NCI-H345 (cell line): ENCODE measurements around the gene NAA38.

Source experiments
- DNase-seq: peaks from one replicate; lab custom pipeline; 2025; lab: John Stamatoyannopoulos, UW

NAA38 gene

DNA sequence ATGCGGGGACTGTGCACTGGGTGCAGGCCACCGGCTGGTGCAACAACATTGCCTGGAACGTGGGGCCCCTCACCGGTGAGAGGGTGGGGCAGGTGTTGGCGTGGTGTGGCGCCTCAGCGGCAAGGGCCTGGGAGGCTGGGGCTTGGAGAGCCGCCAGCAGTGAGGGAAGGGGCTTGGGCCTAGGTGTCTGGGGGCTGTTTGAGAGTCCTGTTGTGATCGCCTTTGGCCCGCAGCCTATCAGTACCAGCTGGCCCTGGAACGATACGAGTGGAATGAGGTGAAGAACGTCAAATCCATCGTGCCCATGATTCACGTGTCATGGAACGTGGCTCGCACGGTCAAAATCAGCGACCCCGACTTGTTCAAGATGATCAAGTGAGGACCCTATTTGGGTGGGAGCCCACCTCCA is 5.1 kb downstream of the NAA38 start:
- DNase-seq: no peak

DNA sequence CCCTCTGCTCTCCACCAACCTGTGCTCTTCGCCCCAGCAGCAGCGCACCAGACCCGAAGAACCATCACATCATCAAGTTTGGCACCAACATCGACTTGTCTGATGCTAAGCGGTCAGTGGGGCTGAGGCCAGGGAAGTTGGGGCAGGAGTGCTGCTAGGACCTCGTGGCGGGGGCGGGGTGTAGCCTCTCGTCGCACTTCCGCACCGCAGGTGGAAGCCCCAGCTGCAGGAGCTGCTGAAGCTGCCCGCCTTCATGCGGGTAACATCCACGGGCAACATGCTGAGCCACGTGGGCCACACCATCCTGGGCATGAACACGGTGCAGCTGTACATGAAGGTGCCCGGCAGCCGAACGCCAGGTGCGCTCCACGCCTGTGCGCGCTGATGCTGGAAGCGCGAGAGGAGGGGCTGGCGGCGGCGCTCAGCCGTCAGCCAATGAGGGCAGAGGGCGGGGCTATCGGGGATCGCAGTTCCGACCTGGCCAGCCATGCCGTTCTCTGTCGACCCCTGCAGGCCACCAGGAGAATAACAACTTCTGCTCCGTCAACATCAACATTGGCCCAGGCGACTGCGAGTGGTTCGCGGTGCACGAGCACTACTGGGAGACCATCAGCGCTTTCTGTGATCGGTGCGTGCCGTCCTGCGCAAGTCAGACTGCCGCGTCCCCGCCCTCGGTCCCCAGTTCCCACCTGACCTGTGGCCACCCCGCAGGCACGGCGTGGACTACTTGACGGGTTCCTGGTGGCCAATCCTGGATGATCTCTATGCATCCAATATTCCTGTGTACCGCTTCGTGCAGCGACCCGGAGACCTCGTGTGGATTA is 5.7 kb downstream of the NAA38 start:
- DNase-seq: peak; percentile 88

DNA sequence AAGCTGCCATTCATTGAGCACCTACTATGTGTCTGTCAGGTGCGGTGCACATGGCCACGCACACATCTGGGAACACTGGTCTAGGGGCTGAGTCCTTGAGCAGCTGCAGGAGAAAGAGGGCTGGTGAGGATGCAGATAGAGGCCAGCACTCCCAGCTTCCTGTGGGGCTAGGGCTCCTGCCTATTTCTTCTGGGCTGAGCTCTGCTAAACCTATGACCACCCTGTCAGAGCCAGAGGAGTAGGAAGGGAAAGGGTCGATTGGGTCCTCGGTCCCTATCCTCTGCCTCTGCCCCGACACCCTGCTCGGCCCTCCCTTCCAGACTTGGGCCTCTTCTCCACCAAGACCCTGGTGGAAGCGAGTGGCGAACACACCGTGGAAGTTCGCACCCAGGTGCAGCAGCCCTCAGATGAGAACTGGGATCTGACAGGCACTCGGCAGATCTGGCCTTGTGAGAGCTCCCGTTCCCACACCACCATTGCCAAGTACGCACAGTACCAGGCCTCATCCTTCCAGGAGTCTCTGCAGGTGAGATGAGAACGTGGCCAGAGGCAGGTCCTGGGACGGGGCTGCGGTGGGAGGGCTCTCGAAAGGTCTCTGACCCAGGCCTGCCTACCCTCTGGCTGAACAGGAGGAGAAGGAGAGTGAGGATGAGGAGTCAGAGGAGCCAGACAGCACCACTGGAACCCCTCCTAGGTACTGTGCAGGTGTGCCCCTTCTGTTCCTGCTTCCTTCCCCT is 6.5 kb downstream of the NAA38 start:
- no peak for DNase-seq

DNA sequence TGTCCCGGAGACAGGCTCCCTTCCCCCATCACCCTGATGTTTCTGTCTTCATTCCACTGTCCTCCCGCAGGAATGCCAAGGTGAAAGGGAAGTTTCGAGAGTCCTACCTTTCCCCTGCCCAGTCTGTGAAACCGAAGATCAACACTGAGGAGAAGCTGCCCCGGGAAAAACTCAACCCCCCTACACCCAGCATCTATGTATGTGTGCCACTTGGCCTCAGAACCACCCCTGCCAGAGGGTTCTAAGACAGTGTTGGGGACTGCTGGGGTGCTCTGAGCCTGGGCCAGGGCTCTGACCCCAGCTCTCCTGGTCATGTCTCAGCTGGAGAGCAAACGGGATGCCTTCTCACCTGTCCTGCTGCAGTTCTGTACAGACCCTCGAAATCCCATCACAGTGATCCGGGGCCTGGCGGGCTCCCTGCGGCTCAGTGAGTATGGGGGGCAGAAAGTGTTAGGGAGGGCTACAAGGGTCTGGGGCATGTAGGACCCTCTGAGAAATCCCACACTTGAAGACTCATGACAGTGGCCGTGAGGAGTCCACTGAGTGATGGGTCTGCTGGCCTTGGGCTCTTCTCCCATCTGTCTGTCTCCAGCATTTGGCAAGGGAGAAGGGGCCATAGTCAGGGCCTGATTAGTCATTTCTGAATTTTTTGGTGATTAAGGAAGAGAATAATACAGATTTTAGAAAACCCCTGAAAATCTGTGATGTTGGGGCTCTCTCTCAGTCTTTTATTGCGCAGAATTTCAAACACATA is 7.4 kb downstream of the NAA38 start:
- no peak for DNase-seq

DNA sequence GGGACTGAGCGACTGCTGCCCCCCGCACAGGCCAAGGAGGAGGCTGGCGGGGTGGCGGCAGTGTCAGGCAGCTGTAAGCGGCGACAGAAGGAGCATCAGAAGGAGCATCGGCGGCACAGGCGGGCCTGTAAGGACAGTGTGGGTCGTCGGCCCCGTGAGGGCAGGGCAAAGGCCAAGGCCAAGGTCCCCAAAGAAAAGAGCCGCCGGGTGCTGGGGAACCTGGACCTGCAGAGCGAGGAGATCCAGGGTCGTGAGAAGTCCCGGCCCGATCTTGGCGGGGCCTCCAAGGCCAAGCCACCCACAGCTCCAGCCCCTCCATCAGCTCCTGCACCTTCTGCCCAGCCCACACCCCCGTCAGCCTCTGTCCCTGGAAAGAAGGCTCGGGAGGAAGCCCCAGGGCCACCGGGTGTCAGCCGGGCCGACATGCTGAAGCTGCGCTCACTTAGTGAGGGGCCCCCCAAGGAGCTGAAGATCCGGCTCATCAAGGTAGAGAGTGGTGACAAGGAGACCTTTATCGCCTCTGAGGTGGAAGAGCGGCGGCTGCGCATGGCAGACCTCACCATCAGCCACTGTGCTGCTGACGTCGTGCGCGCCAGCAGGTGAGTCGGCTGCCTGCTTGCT is 8.1 kb downstream of the NAA38 start:
- DNase-seq: no peak

DNA sequence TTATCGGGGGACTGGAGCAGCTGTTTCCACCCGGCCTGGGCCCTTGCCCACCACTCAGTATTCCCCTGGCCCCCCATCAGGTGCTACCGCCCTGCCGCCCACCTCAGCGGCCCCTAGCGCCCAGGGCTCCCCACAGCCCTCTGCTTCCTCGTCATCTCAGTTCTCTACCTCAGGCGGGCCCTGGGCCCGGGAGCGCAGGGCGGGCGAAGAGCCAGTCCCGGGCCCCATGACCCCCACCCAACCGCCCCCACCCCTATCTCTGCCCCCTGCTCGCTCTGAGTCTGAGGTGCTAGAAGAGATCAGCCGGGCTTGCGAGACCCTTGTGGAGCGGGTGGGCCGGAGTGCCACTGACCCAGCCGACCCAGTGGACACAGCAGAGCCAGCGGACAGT is 8.6 kb downstream of the NAA38 start:
- no peak for DNase-seq

DNA sequence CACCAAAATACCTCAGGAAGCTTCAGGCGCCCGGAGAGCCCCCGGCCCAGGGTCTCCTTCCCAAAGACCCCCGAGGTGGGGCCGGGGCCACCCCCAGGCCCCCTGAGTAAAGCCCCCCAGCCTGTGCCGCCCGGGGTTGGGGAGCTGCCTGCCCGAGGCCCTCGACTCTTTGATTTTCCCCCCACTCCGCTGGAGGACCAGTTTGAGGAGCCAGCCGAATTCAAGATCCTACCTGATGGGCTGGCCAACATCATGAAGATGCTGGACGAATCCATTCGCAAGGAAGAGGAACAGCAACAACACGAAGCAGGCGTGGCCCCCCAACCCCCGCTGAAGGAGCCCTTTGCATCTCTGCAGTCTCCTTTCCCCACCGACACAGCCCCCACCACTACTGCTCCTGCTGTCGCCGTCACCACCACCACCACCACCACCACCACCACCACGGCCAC is 9.2 kb downstream of the NAA38 start:
- no peak for DNase-seq

DNA sequence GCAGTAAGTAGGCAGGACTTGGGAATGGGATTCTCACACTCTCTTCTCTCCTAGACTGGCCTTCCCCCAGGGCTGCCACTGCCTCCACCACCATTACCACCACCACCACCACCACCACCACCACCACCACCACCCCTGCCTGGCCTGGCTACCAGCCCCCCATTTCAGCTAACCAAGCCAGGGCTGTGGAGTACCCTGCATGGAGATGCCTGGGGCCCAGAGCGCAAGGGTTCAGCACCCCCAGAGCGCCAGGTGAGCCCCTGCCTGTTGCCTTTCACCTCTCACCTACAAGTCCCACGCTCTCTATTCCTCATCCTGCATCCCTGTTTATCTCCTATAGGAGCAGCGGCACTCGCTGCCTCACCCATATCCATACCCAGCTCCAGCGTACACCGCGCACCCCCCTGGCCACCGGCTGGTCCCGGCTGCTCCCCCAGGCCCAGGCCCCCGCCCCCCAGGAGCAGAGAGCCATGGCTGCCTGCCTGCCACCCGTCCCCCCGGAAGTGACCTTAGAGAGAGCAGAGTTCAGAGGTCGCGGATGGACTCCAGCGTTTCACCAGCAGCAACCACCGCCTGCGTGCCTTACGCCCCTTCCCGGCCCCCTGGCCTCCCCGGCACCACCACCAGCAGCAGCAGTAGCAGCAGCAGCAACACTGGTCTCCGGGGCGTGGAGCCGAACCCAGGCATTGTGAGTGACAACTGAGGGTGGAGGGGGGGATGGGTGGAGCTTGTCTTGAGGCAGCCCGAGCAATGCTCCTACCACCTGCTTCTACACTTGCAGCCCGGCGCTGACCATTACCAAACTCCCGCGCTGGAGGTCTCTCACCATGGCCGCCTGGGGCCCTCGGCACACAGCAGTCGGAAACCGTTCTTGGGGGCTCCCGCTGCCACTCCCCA is 10.3 kb downstream of the NAA38 start:
- DNase-seq: no peak

DNA sequence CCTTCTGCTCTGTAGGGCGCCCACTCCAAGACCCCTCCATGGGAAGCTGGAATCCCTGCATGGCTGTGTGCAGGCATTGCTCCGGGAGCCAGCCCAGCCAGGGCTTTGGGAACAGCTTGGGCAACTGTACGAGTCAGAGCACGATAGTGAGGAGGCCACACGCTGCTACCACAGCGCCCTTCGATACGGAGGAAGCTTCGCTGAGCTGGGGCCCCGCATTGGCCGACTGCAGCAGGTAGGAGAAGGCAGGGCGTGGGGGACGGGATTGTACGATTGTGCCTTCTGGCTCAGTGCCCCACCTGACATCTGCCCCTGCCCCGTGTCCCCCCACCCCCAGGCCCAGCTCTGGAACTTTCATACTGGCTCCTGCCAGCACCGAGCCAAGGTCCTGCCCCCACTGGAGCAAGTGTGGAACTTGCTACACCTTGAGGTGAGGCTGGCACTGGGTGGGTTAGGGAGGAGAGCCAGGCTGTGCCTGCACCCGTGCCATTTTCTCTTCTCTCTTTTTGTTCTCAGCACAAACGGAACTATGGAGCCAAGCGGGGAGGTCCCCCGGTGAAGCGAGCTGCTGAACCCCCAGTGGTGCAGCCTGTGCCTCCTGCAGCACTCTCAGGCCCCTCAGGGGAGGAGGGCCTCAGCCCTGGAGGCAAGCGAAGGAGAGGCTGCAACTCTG is 11.2 kb downstream of the NAA38 start:
- DNase-seq: no peak

DNA sequence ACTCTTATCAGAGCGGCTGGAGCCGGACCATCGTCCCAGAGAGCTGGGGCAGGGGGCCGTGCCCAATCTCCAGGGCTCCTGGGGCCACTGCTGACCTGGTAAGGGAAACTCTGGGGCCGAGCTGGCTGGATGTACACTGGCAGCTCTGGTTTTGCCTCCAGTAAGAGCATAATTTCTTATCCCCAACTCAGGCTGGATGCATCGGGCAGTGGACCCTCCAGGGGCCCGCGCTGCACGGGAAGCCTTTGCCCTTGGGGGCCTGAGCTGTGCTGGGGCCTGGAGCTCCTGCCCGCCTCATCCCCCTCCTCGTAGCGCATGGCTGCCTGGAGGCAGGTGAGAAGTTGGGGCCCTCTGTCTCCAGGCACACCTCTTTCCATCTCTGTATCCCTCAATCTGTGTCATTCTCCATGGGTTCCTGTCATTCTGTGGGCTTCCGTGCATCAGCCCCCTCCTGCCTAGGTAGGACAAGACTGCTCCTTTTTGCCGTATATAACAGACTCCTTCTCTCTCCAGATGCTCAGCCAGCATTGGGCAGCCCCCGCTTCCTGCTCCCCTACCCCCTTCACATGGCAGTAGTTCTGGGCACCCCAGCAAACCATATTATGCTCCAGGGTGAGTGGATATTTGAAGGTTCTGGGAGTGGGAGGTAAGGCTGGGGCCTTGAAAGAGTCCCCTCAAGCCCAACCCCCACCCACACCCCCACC is 11.8 kb downstream of the NAA38 start:
- DNase-seq: no peak

DNA sequence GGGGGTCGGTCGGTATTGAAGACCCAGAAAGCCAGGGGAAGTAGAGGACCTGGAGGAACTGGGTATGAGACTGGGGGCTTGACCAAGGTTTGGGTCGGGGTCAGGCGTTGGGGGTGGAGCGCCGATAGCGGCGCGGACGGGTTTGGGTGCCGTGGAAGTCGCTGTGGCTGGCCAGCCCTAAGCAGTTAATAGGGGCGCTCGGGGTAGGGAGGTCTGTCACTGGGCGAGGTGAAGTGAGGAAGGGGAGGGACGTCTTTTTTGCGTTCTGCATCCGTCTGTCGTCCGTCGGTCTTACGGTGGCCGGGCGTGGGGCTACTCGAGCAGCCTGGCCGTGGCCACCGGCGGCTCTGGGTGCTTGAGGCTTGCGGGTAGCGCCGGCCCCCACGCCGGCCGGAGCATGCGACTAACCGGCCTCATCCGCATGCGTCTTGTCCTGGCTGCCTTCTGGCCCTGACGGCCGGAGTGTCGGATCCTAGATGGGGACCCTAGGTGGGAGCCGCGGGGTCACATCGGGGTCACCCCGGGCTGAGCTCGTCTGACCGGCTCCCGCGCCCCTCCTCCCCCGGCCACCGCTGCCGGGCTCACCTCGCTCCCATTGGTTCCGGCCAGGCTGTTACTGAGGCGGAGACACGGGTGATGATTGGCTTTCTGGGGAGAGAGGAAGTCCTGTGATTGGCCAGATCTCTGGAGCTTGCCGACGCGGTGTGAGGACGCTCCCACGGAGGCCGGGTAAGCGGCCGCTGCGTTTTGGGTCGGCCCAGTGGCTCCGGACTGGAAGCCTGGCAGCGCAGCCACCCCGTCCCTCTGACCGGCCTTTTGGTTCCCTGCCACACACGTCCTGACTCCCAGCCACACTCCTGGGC is 12.8 kb downstream of the NAA38 start:
- peak; percentile 82 for DNase-seq

DNA sequence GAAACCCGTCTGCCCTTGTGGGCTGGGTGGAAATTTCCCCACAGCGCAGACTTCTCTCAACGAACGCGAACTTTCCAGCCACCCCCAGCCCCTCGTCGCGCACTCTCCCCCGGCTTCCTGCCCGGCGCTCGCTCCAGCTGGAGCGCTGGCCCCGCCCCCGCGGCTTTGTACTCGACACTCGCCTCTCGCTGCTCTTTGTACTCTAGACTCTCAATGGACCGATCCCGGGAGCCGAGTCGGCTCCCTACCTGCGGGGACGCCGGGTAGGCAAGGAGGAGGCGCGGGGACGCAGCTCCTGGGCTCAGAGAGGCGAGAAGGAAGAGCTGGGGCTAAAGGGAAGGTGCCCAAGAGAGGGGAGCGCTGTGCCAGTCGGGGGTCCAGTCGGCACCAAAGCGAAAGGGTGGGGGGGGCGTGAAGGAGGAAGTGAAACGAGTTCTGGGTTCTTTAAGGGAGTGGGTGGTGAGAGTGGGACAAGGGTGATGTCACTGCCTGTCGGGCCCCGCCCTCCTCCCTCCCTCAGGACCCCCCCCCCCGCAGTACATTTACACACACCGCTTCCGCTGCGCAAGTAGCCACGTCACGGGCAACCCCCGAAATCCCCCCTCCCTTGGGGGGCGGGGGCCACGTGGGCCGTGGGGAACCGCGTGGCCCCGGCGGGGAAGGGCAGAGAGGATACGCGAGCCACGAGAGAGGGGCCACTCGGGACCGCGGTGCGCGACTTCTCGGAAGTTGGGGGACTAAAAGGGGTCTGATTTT is 13.6 kb downstream of the NAA38 start:
- DNase-seq: peak; percentile 78

DNA sequence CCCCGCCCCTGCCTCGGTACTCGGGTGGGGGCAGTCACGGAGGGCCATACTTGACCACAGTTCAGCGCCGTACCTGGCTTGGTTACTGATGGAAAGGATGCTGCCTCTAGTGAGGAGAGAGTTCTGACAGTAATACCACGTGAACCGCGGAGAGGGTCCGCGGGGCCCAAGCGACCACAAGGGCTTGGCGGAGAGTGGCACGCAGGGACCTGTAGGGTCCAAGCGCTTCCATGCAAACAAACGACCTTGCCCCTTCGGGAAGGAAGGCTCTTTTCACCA is 14.2 kb downstream of the NAA38 start:
- DNase-seq: no peak

DNA sequence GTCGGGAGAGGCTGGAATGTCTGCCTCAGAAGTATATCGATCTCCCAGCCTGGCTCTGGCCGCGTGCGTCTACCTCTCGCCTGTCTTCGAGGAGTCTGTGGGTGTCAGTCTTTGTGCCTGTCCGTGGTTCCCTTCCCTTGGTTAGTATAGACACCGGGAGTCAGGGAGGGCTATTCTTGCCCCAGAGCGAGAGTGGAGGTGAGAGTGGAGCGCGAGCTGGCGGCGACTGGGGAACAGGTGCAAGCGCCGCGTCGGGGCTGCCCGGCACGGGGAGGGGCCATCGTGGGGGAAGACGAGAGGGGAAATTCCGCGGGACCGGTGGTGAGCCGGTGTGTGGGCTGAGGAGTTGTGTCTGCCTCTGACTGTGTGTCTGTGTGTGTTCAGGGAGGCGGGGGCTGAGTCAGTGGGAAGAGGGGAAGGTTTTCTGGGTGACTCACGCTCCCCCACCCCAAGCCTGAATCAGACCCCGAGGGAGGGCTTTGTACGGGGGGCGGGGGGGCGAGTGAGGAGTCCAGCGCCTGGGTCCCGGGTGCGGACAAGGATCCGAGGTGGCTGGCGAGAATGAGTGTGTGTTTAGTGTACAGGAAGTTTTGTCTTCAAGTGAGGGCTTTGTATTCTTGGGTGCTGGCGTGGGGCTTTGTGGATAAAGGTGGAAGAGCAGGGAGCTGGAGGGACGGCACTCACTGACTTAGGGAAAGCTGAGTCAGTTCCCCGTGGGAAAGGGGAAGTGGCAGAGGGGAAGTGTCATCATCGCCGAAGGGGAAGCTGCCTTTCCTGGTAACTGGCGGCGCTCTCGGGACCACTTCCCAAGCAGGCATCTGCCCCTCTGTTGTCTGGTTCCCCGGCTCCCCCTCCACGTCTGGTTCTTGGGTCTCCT is 14.7 kb downstream of the NAA38 start:
- DNase-seq: peak; percentile 56

DNA sequence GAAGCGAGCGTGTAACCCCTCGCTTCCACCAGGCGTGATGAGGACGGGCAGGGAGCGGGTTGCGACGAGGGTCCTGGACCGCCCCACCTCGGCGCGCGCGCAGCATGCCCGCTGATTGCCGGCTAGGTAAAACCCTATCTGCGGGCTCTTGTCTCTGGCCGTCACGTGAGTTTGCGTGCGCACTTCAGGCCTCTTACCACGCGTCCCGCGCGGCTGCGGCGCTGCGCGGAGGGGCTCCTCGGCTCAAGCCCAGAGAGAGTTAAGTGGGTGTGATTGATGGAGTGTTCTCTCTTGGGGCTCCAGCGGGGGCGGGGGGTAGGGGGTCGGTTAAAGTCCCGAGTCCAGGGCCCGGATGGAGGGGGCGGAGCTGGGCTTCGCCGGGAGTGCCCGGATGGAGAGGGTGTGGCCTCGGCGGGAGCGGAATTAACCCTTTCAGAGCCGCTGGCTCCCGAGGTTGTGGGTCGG is 15.4 kb downstream of the NAA38 start:
- peak; percentile 89 for DNase-seq

DNA sequence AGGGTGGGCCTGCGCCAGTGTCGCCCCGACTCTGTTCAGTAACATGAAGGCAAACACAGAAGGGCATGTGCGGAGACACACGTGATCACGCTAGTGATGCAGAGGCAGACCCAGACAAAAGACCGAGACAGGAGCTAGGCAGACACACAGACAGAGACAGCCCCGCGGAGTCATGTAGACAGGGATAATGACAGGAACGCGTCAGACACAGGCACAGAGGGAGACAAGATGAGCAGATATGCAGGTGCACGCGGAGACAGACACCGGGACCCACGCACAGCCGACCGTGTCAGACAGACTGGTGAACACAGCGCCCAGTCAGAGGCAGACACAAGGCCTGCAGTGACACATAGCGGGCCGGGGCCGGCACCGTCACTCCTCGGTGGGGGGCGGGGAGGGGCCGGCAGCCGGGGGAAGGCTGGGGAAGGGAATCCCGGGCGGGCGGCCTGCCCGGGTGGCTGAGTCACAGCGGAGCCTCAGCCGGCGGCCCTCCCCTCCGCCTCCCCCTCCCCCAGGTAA is 15.9 kb downstream of the NAA38 start:
- peak; percentile 62 for DNase-seq

DNA sequence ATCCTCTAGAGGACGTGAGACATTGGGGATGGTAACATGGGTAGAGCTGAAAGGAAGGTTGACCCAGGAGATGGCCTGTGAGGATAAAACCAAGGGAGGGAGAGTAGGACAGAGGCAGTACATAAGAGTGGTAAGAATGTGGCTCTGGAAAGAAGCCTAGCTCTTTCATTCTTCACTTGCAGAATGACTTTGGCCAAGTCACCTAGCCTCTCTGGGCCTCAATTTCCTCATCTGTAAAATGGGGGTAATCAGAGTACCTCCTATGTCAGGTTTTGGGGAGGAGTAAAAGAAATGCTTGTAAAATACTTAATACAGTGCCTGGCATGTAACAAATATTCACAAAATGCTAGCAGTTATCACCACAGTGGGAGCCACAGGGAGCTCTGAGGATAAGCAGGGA is 16.5 kb downstream of the NAA38 start:
- no peak for DNase-seq
